GM19238 (cell line): ENCODE measurements around the gene GNG7.
"Not testable (repeated sequence)": the region's sequence is repeated elsewhere in the genome, so short reads cannot be mapped to it uniquely, and the experiment has no call there.

Source experiments
- DNase-seq: peaks from one replicate; pipeline ENCODE4 v3.0.0; 2011; ENCODE audit warnings: low spot score; ENCODE audit not compliant: insufficient read length

Gene GNG7

GRCh38 chr19:2578901-2579677, 123.4 kb downstream of the GNG7 start:
- peak; percentile 34 for DNase-seq

- no peak for DNase-seq
Observed at GRCh38 chr19:2578391-2578890, 124.1 kb downstream of the GNG7 start.

GRCh38 chr19:2577722-2578335, 124.7 kb downstream of the GNG7 start:
- DNase-seq = no peak

GRCh38 chr19:2575734-2576481, 126.6 kb downstream of the GNG7 start:
- no peak for DNase-seq

- no peak for DNase-seq
Observed at GRCh38 chr19:2574971-2575630, 127.4 kb downstream of the GNG7 start.

- no peak for DNase-seq
Observed at GRCh38 chr19:2574478-2574931, 128.0 kb downstream of the GNG7 start.

- DNase-seq = no peak
Observed at GRCh38 chr19:2573916-2574315, 128.6 kb downstream of the GNG7 start.

GRCh38 chr19:2572152-2572551, 130.3 kb downstream of the GNG7 start:
- DNase-seq = not testable (repeated sequence)

GRCh38 chr19:2569596-2570465, 132.7 kb downstream of the GNG7 start:
- no peak for DNase-seq

- DNase-seq = no peak
Observed at GRCh38 chr19:2567996-2568395, 134.5 kb downstream of the GNG7 start.

- DNase-seq = no peak
Observed at GRCh38 chr19:2567580-2567979, 134.9 kb downstream of the GNG7 start.

GRCh38 chr19:2563546-2563945, 138.9 kb downstream of the GNG7 start:
- DNase-seq = not testable (repeated sequence)

GRCh38 chr19:2561895-2562294, 140.6 kb downstream of the GNG7 start:
- peak; percentile 79 for DNase-seq

GRCh38 chr19:2561221-2561620, 141.3 kb downstream of the GNG7 start:
- no peak for DNase-seq

- no peak for DNase-seq
Observed at GRCh38 chr19:2560369-2560768, 142.1 kb downstream of the GNG7 start.

- DNase-seq = no peak
Observed at GRCh38 chr19:2558543-2558942, 144.0 kb downstream of the GNG7 start.

GRCh38 chr19:2558131-2558530, 144.4 kb downstream of the GNG7 start:
- DNase-seq = not testable (repeated sequence)

- no peak for DNase-seq
Observed at GRCh38 chr19:2557093-2557440, 145.4 kb downstream of the GNG7 start.

- no peak for DNase-seq
Observed at GRCh38 chr19:2556221-2557092, 146.0 kb downstream of the GNG7 start.
